ENCODE data around the gene MAP6. TPM values are rescaled to one million over a fixed set of nuclear protein-coding genes. Genes with fewer than 3 reads are reported as not detected.

Gene MAP6
- total and polyA plus RNA-seq, 2 of the 13 experiments (the other 11 are each of a cell fraction or from before 2014, with no cell fraction given), result 0.04 TPM; not detected in 1

GRCh38 chr11:75562048-75562835, 106.6 kb downstream of the MAP6 start, which contains the start of gene SERPINH1 (continued):
- no peak for TF ChIP-seq FOXM1 (CRISPR knock-in tag; IDR thresholded peaks at IDR 0.05)
- TF ChIP-seq, protein P1, sequence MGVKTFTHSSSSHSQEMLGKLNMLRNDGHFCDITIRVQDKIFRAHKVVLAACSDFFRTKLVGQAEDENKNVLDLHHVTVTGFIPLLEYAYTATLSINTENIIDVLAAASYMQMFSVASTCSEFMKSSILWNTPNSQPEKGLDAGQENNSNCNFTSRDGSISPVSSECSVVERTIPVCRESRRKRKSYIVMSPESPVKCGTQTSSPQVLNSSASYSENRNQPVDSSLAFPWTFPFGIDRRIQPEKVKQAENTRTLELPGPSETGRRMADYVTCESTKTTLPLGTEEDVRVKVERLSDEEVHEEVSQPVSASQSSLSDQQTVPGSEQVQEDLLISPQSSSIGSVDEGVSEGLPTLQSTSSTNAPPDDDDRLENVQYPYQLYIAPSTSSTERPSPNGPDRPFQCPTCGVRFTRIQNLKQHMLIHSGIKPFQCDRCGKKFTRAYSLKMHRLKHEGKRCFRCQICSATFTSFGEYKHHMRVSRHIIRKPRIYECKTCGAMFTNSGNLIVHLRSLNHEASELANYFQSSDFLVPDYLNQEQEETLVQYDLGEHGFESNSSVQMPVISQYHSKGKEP (CRISPR knock-in tag; IDR thresholded peaks at IDR 0.05), result no peak; the same call in 1 of the 2 replicates
- TF ChIP-seq KLF9 (CRISPR knock-in tag; IDR thresholded peaks at IDR 0.05; ENCODE audit: low read depth), result no peak
- TF ChIP-seq GTF3A (CRISPR knock-in tag; conservative IDR thresholded peaks at IDR 0.05), result no peak
- no peak for TF ChIP-seq RARG (CRISPR knock-in tag; IDR thresholded peaks at IDR 0.05; ENCODE audit: low read depth)
- TF ChIP-seq ZBTB14 (CRISPR knock-in tag; IDR thresholded peaks at IDR 0.05), result no peak
- TF ChIP-seq ZMAT5 (CRISPR knock-in tag; IDR thresholded peaks at IDR 0.05; ENCODE audit: borderline replicate concordance, low read depth), result no peak
- no peak for TF ChIP-seq KDM4B (CRISPR knock-in tag; IDR thresholded peaks at IDR 0.05)
- TF ChIP-seq RFX5 (IDR thresholded peaks at IDR 0.05; ENCODE audit: low read depth, low read length), result no peak
- TF ChIP-seq IRF9 (CRISPR knock-in tag; IDR thresholded peaks at IDR 0.05; ENCODE audit: borderline replicate concordance), result no peak
- peak; percentile 2; the same call in 1 of the 2 replicates for TF ChIP-seq CTCF (CRISPR knock-in tag; IDR thresholded peaks at IDR 0.05)
- no peak for TF ChIP-seq ZNF660 (CRISPR knock-in tag; IDR thresholded peaks at IDR 0.05; ENCODE audit: borderline replicate concordance, low read depth)
- TF ChIP-seq ZMYM3 (CRISPR knock-in tag; IDR thresholded peaks at IDR 0.05), result peak; percentile 12; the same call in 1 of the 2 replicates
- no peak for TF ChIP-seq MIER3 (CRISPR knock-in tag; IDR thresholded peaks at IDR 0.05; ENCODE audit: borderline replicate concordance)
- TF ChIP-seq ZNF737 (CRISPR knock-in tag; IDR thresholded peaks at IDR 0.05; ENCODE audit: borderline replicate concordance), result peak; percentile 45; the same call in 1 of the 2 replicates
- TF ChIP-seq NCOA1 (CRISPR knock-in tag; IDR thresholded peaks at IDR 0.05), result no peak; the same call in 1 of the 2 replicates
- no peak for TF ChIP-seq PHB2 (IDR thresholded peaks at IDR 0.05; ENCODE audit: partially characterized antibody)
- TF ChIP-seq ZNF567 (CRISPR knock-in tag; IDR thresholded peaks at IDR 0.05; ENCODE audit: borderline replicate concordance), result no peak
- no peak for TF ChIP-seq MTA3 (CRISPR knock-in tag; IDR thresholded peaks at IDR 0.05)
- no peak for TF ChIP-seq MLXIP (CRISPR knock-in tag; IDR thresholded peaks at IDR 0.05; ENCODE audit: borderline replicate concordance)
- peak; percentile 60; the same call in 1 of the 2 replicates for TF ChIP-seq ZNF224 (CRISPR knock-in tag; IDR thresholded peaks at IDR 0.05)
